PC-3 (cell line): ENCODE data around the gene OLFML2B. TPM values are rescaled to one million over a fixed set of nuclear protein-coding genes. Genes with fewer than 3 reads are reported as not detected.

ENCODE experiments used
- ATAC-seq: fragments of 200-7000 bp; cut with Tn5 transposase; 2 replicates; pipeline ENCODE4 v1.9.1; 2020; ENCODE audit warnings: mild to moderate bottlenecking, moderate library complexity
- BruUV-seq: library from RNA; stranded (reverse); fragments of 400-500 nt; replicated peaks from 2 replicates; lab custom pipeline; 2021; lab: Mats Ljungman, UMichigan
- CTCF ChIA-PET: fragments of 300-600 bp; sonication (Branson Sonifier 250); formaldehyde crosslinking; loops from one replicate; lab custom pipeline; 2022; ENCODE audit warnings: antibody characterized with exemption; lab: Charles Lee
- POLR2A ChIA-PET: fragments of 300-600 bp; sonication (Branson Sonifier 250); formaldehyde crosslinking; loops from one replicate; lab custom pipeline; 2022; ENCODE audit warnings: antibody characterized with exemption; ENCODE audit not compliant: unreplicated experiment; lab: Charles Lee
- DNase-seq: peaks from one replicate; pipeline ENCODE4 v3.0.0-alpha.2; 2015
- H2AFZ ChIP-seq: fragments of 300-600 bp; sonication (generic); 2 replicates; pipeline ENCODE4 v1.6.0; 2016; ENCODE audit warnings: antibody characterized with exemption, low read length
- H3F3A ChIP-seq: fragments of 300-600 bp; sonication (generic); one replicate; pipeline ENCODE4 v1.6.0; 2017; ENCODE audit warnings: antibody characterized with exemption, low read length, control low read depth, mild to moderate bottlenecking; ENCODE audit not compliant: unreplicated experiment
- H3K27ac ChIP-seq: fragments of 300-600 bp; sonication (generic); 2 replicates; pipeline ENCODE4 v1.5.1; 2016; ENCODE audit warnings: mild to moderate bottlenecking, low read length
- H3K27me3 ChIP-seq: fragments of 300-600 bp; sonication (generic); 2 replicates; pipeline ENCODE4 v1.6.1; 2016; ENCODE audit warnings: low read length, mixed read lengths
- H3K36me3 ChIP-seq: fragments of 300-600 bp; sonication (generic); 2 replicates; pipeline ENCODE4 v1.6.1; 2016; ENCODE audit warnings: low read depth, mixed run types, low read length, mixed read lengths
- H3K4me1 ChIP-seq: fragments of 300-600 bp; sonication (generic); 2 replicates; pipeline ENCODE4 v1.5.1; 2016; ENCODE audit warnings: low read length; ENCODE audit not compliant: insufficient read depth
- H3K4me2 ChIP-seq: fragments of 300-600 bp; sonication (generic); 2 replicates; pipeline ENCODE4 v1.6.0; 2016; ENCODE audit warnings: low read length
- H3K4me3 ChIP-seq: fragments of 300-600 bp; sonication (generic); 2 replicates; pipeline ENCODE4 v1.5.1; 2016; ENCODE audit warnings: mild to moderate bottlenecking, low read length, mixed read lengths
- H3K79me2 ChIP-seq: fragments of 300-600 bp; sonication (generic); 2 replicates; pipeline ENCODE4 v1.6.1; 2017; ENCODE audit warnings: low read length, mixed read lengths
- H3K9ac ChIP-seq: fragments of 300-600 bp; sonication (generic); 2 replicates; pipeline ENCODE4 v1.6.0; 2016; ENCODE audit warnings: mild to moderate bottlenecking, low read length
- H3K9me2 ChIP-seq: fragments of 300-600 bp; sonication (generic); replicated peaks from 2 replicates; pipeline ENCODE4 v1.6.1; 2016; ENCODE audit warnings: mixed run types, low read length, mixed read lengths
- H3K9me3 ChIP-seq: fragments of 300-600 bp; sonication (generic); 2 replicates; pipeline ENCODE4 v1.6.1; 2016; ENCODE audit warnings: low read length, mixed read lengths
- H4K20me1 ChIP-seq: fragments of 300-600 bp; sonication (generic); 2 replicates; pipeline ENCODE4 v1.6.1; 2016; ENCODE audit warnings: low read length, mixed read lengths
- CTCF ChIP-seq: fragments of 300-600 bp; sonication (generic); conservative IDR thresholded peaks from 2 replicates; pipeline ENCODE4 v1.5.1; 2017; ENCODE audit warnings: antibody characterized with exemption, low read depth, mild to moderate bottlenecking, low read length
- EZH2 ChIP-seq: fragments of 300-600 bp; sonication (generic); IDR thresholded peaks from one replicate; pipeline ENCODE4 v1.6.1; 2017; ENCODE audit warnings: antibody characterized with exemption, mild to moderate bottlenecking, low read length; ENCODE audit not compliant: unreplicated experiment
- EZH2phosphoT487 ChIP-seq: fragments of 300-600 bp; sonication (generic); IDR thresholded peaks from 2 replicates; pipeline ENCODE4 v1.6.1; 2018; ENCODE audit warnings: mild to moderate bottlenecking, antibody characterized with exemption, low read length, borderline replicate concordance
- intact Hi-C: fragments of 100-400 bp; cut with micrococcal nuclease; formaldehyde crosslinking; loops from 2 replicates; pipeline ENCODE4 v1.9.0; 2023
- total RNA-seq: library from RNA; depleted of rRNA; stranded (reverse); fragments of >200 nt; gene quantifications from 2 replicates; pipeline ENCODE4 v1.2.3, GENCODE V29; 2014

Gene OLFML2B
- total RNA-seq, 1 experiment from 2014 or later, result 1.4 TPM

GRCh38 chr1:161954050-161954449 lies 69.6 kb downstream of the OLFML2B start:
- intact Hi-C loops, result no loop called here
- POLR2A ChIA-PET, result no interaction called here
- Histone ChIP-seq H3K9me2 (no peaks in the 10 kb centered on the region), H3K4me3 (no peak overlapping the region), H3F3A (no peaks in the 10 kb centered on the region), H3K27me3 (no peaks in the 10 kb centered on the region), H3K9me3 (no peaks in the 10 kb centered on the region), H3K27ac (no peak overlapping the region), H3K36me3 (0 out of 2 replicates have a peak, but pooled peaks cover 6% of the 10 kb centered on the region), H3K4me1 (peaks cover 6% of the 10 kb centered on the region; the same call in 1 of the 2 replicates), H3K4me2 (no peak overlapping the region), H3K79me2 (no peaks in the 10 kb centered on the region), H2AFZ (no peak overlapping the region), H4K20me1 (no peaks in the 10 kb centered on the region), H3K9ac (no peak overlapping the region)
- ATAC-seq (peak; percentile 44), DNase-seq (no peak)
- no TSS peak for BruUV-seq
- TF ChIP-seq EZH2 (no peak), EZH2phosphoT487 (no peak), CTCF (no peak)
- CTCF ChIA-PET, result no interaction called here

GRCh38 chr1:161953256-161953920 lies 70.3 kb downstream of the OLFML2B start:
- Histone ChIP-seq H3K27ac (no peak overlapping the region), H3K9me2 (no peaks in the 10 kb centered on the region), H3K79me2 (no peaks in the 10 kb centered on the region), H3K4me1 (peaks cover 6% of the 10 kb centered on the region; the same call in 1 of the 2 replicates), H3K36me3 (0 out of 2 replicates have a peak, but pooled peaks cover 3% of the 10 kb centered on the region), H3K4me3 (no peak overlapping the region), H3K27me3 (no peaks in the 10 kb centered on the region), H3K4me2 (no peak overlapping the region), H3K9me3 (no peaks in the 10 kb centered on the region), H4K20me1 (no peaks in the 10 kb centered on the region), H3F3A (no peaks in the 10 kb centered on the region), H3K9ac (no peak overlapping the region), H2AFZ (no peak overlapping the region)
- DNase-seq (no peak), ATAC-seq (no peak)
- no TSS peak for BruUV-seq
- intact Hi-C loops, result no loop called here
- no peak for TF ChIP-seq CTCF
- no peak for TF ChIP-seq EZH2
- no peak for TF ChIP-seq EZH2phosphoT487
- ChIA-PET POLR2A (no interaction called here), CTCF (no interaction called here)

- no peaks in the 10 kb centered on the region for H3F3A ChIP-seq
- H3K9me3 ChIP-seq, result no peaks in the 10 kb centered on the region
- CTCF ChIA-PET, result no interaction called here
- no peak overlapping the region for H3K27ac ChIP-seq
- no TSS peak for BruUV-seq
- H3K9ac ChIP-seq, result no peak overlapping the region
- no peaks in the 10 kb centered on the region for H4K20me1 ChIP-seq
- H3K9me2 ChIP-seq, result no peaks in the 10 kb centered on the region
- H3K4me2 ChIP-seq, result no peak overlapping the region
- H3K27me3 ChIP-seq, result no peaks in the 10 kb centered on the region
- ATAC-seq, result no peak
- H3K36me3 ChIP-seq, result 0 out of 2 replicates have a peak, but pooled peaks cover 3% of the 10 kb centered on the region
- no peak overlapping the region for H3K4me3 ChIP-seq
- H3K4me1 ChIP-seq, result peaks cover 6% of the 10 kb centered on the region; the same call in 1 of the 2 replicates
- TF ChIP-seq CTCF, result no peak
- TF ChIP-seq EZH2phosphoT487, result no peak
- TF ChIP-seq EZH2, result no peak
- no peaks in the 10 kb centered on the region for H3K79me2 ChIP-seq
- intact Hi-C loops, result no loop called here
- no peak overlapping the region for H2AFZ ChIP-seq
- POLR2A ChIA-PET, result no interaction called here
- DNase-seq, result no peak
These were observed 71.0 kb downstream of the OLFML2B start for GRCh38 chr1:161952607-161953172.
